IMR-90 (cell line): ENCODE results near the gene MCMBP. TPM values are rescaled to one million over a fixed set of nuclear protein-coding genes. Genes with fewer than 3 reads are reported as not detected.

Experiments
- ATAC-seq: fragments of 200-7000 bp; cut with Tn5 transposase; 2 replicates; pipeline ENCODE4 v1.9.1; 2020; ENCODE audit warnings: low read depth, mild to moderate bottlenecking, moderate library complexity
- BruUV-seq: library from RNA; stranded (reverse); fragments of 400-500 nt; replicated peaks from 2 replicates; lab custom pipeline; 2021; lab: Mats Ljungman, UMichigan
- CTCF ChIA-PET: fragments of 300-600 bp; formaldehyde crosslinking; extraction: SDS; loops from one replicate; lab custom pipeline; 2021; ENCODE audit warnings: antibody characterized with exemption; lab: Yijun Ruan, JAX
- POLR2A ChIA-PET: fragments of 300-600 bp; sonication (Branson Sonifier 250); formaldehyde crosslinking; loops from one replicate; lab custom pipeline; 2022; ENCODE audit warnings: antibody characterized with exemption; ENCODE audit not compliant: unreplicated experiment; lab: Charles Lee
- DNase-seq: peaks from one replicate; pipeline ENCODE4 v3.0.0; 2013
- H2AFZ ChIP-seq: replicated peaks from 2 replicates; pipeline ENCODE3; 2013; ENCODE audit warnings: low read length, mild to moderate bottlenecking; ENCODE audit not compliant: poor library complexity
- H2AK5ac ChIP-seq: 2 replicates; pipeline ENCODE4 v1.6.1; 2013; ENCODE audit warnings: low read depth, low read length, inconsistent platforms
- H2AK9ac ChIP-seq: replicated peaks from 2 replicates; pipeline ENCODE3; 2013; ENCODE audit warnings: mild to moderate bottlenecking, low read depth, low read length, moderate library complexity; ENCODE audit not compliant: poor library complexity
- H2BK120ac ChIP-seq: 2 replicates; pipeline ENCODE4 v1.6.1; 2013; ENCODE audit warnings: low read depth, low read length, inconsistent platforms
- H2BK15ac ChIP-seq: 3 replicates; pipeline ENCODE4 v1.6.1; 2013; ENCODE audit warnings: low read depth, low read length, inconsistent platforms
- H2BK20ac ChIP-seq: 2 replicates; pipeline ENCODE4 v1.6.1; 2013; ENCODE audit warnings: low read depth, mild to moderate bottlenecking, inconsistent platforms, low read length, moderate library complexity
- H2BK5ac ChIP-seq: 2 replicates; pipeline ENCODE4 v1.6.1; 2013; ENCODE audit warnings: mild to moderate bottlenecking, low read depth, low read length, inconsistent platforms; ENCODE audit not compliant: poor library complexity, severe bottlenecking
- H3K14ac ChIP-seq: replicated peaks from 2 replicates; pipeline ENCODE4 v1.6.1; 2013; ENCODE audit warnings: low read depth, low read length, inconsistent platforms
- H3K18ac ChIP-seq: 2 replicates; pipeline ENCODE4 v1.6.1; 2013; ENCODE audit warnings: low read depth, low read length, control low read depth
- H3K23ac ChIP-seq: 2 replicates; pipeline ENCODE4 v1.6.1; 2013; ENCODE audit warnings: low read depth, low read length, inconsistent platforms
- H3K27ac ChIP-seq: 2 replicates; pipeline ENCODE4 v1.5.1; 2013; ENCODE audit warnings: mild to moderate bottlenecking, control low read depth, low read length; ENCODE audit not compliant: insufficient read depth
- H3K27me3 ChIP-seq: 2 replicates; pipeline ENCODE4 v1.6.1; 2013; ENCODE audit warnings: low read length; ENCODE audit not compliant: control insufficient read depth, insufficient read depth
- H3K36me3 ChIP-seq: 2 replicates; pipeline ENCODE4 v1.6.1; 2013; ENCODE audit warnings: low read length, mixed read lengths; ENCODE audit not compliant: control insufficient read depth, insufficient read depth
- H3K4ac ChIP-seq: 2 replicates; pipeline ENCODE4 v1.6.1; 2013; ENCODE audit warnings: low read depth, low read length, inconsistent platforms
- H3K4me1 ChIP-seq: 2 replicates; pipeline ENCODE4 v1.6.1; 2013; ENCODE audit warnings: low read length, mixed read lengths; ENCODE audit not compliant: control insufficient read depth, insufficient read depth
- H3K4me2 ChIP-seq: 2 replicates; pipeline ENCODE4 v1.6.1; 2013; ENCODE audit warnings: low read depth, mild to moderate bottlenecking, control low read depth, low read length, moderate library complexity
- H3K4me3 ChIP-seq: 2 replicates; pipeline ENCODE4 v1.5.1; 2013; ENCODE audit warnings: low read depth, mild to moderate bottlenecking, control low read depth, low read length, moderate library complexity; ENCODE audit not compliant: insufficient read depth
- H3K56ac ChIP-seq: 2 replicates; pipeline ENCODE4 v1.6.1; 2013; ENCODE audit warnings: low read length, inconsistent platforms; ENCODE audit not compliant: insufficient read depth; ENCODE audit errors: extremely low read depth
- H3K79me1 ChIP-seq, 2 experiments: 2 replicates each; pipeline ENCODE4 v1.6.1; 2013; ENCODE audit warnings: low read length in 2 of 2, inconsistent platforms in 1 of 2, low read depth in 1 of 2
- H3K9ac ChIP-seq: 2 replicates; pipeline ENCODE4 v1.6.1; 2013; ENCODE audit warnings: low read depth, low read length, control low read depth
- H3K9me1 ChIP-seq: 2 replicates; pipeline ENCODE4 v1.6.1; 2013; ENCODE audit warnings: low read length, inconsistent platforms; ENCODE audit not compliant: insufficient read depth
- H3K9me3 ChIP-seq: 2 replicates; pipeline ENCODE4 v1.6.1; 2013; ENCODE audit warnings: low read length; ENCODE audit not compliant: control insufficient read depth, insufficient read depth
- H4K20me1 ChIP-seq: 2 replicates; pipeline ENCODE4 v1.6.1; 2013; ENCODE audit warnings: low read length, inconsistent platforms; ENCODE audit not compliant: insufficient read depth
- H4K5ac ChIP-seq: 2 replicates; pipeline ENCODE4 v1.6.1; 2013; ENCODE audit warnings: mild to moderate bottlenecking, low read depth, low read length, control low read depth
- H4K8ac ChIP-seq, 2 experiments: 2 replicates each; pipeline ENCODE4 v1.6.1; 2013; ENCODE audit warnings: low read depth in 2 of 2, low read length in 2 of 2, control low read depth in 1 of 2, inconsistent platforms in 1 of 2
- H4K91ac ChIP-seq: 2 replicates; pipeline ENCODE4 v1.6.1; 2013; ENCODE audit warnings: low read depth, low read length, inconsistent platforms; ENCODE audit not compliant: insufficient read depth
- BHLHE40 ChIP-seq: fragments of 150-350 bp; IDR thresholded peaks from 2 replicates; pipeline ENCODE4 v1.6.1; 2016; ENCODE audit warnings: mild to moderate bottlenecking, low read depth, low read length
- CEBPB ChIP-seq: IDR thresholded peaks from 2 replicates; pipeline ENCODE4 v1.6.1; 2012; ENCODE audit warnings: low read depth, low read length, improper control_type of control experiment
- CHD1 ChIP-seq: IDR thresholded peaks from 2 replicates; pipeline ENCODE4 v1.6.1; 2012; ENCODE audit warnings: low read depth, low read length, improper control_type of control experiment
- FOS ChIP-seq: fragments of 150-350 bp; IDR thresholded peaks from 2 replicates; pipeline ENCODE4 v1.6.1; 2016; ENCODE audit warnings: low read depth, low read length
- MAFK ChIP-seq: IDR thresholded peaks from 2 replicates; pipeline ENCODE4 v1.6.1; 2012; ENCODE audit warnings: low read depth, low read length, improper control_type of control experiment
- MAZ ChIP-seq: IDR thresholded peaks from 2 replicates; pipeline ENCODE4 v1.6.1; 2012; ENCODE audit warnings: low read depth, mild to moderate bottlenecking, low read length, improper control_type of control experiment, moderate library complexity, borderline replicate concordance
- MXI1 ChIP-seq: IDR thresholded peaks from 2 replicates; pipeline ENCODE4 v1.6.1; 2012; ENCODE audit warnings: low read depth, mild to moderate bottlenecking, low read length, moderate library complexity, borderline replicate concordance
- NFE2L2 ChIP-seq: fragments of 150-350 bp; IDR thresholded peaks from 2 replicates; pipeline ENCODE4 v1.6.1; 2016; ENCODE audit warnings: low read depth, mild to moderate bottlenecking, low read length
- POLR2A ChIP-seq: IDR thresholded peaks from 2 replicates; pipeline ENCODE4 v1.6.1; 2012; ENCODE audit warnings: mild to moderate bottlenecking, low read depth, low read length
- RAD21 ChIP-seq: IDR thresholded peaks from 2 replicates; pipeline ENCODE4 v1.6.1; 2012; ENCODE audit warnings: low read length, improper control_type of control experiment
- RCOR1 ChIP-seq: IDR thresholded peaks from 2 replicates; pipeline ENCODE4 v1.6.1; 2012; ENCODE audit warnings: mild to moderate bottlenecking, low read length, improper control_type of control experiment; ENCODE audit not compliant: insufficient replicate concordance
- RFX5 ChIP-seq: IDR thresholded peaks from 2 replicates; pipeline ENCODE4 v1.8.0; 2012; ENCODE audit warnings: low read depth, mild to moderate bottlenecking, low read length, moderate library complexity
- SMC3 ChIP-seq: fragments of 150-350 bp; IDR thresholded peaks from 2 replicates; pipeline ENCODE4 v1.6.1; 2016; ENCODE audit warnings: low read depth, mild to moderate bottlenecking, antibody characterized with exemption, low read length, moderate library complexity
- WGBS, 2 experiments: methylation state at CpG; one replicate each; pipeline versions ENCODE4 v1.1.5 to v1.1.7; 2013; ENCODE audit warnings: missing lambda C conversion rate in 2 of 2; ENCODE audit not compliant: insufficient read length in 1 of 2; ENCODE audit errors: extremely low coverage in 2 of 2; 5-methylcytosine and 5-hydroxymethylcytosine counted together
- dilution Hi-C: fragments of 300-500 bp; cut with HindIII; formaldehyde crosslinking; loops from one replicate; pipeline ENCODE4 v1.14.3; 2018; ENCODE audit warnings: low sequenced_read_pairs; ENCODE audit not compliant: unreplicated experiment
- in situ Hi-C: fragments of 300-500 bp; cut with MboI; formaldehyde crosslinking; loops from 3 replicates; pipeline ENCODE4 v1.14.3; 2019; ENCODE audit warnings: low sequenced_read_pairs, inconsistent platforms, mixed read lengths
- intact Hi-C: fragments of 100-400 bp; cut with micrococcal nuclease; formaldehyde crosslinking; loops from 2 replicates; pipeline ENCODE4 v1.10.0; 2022
- polyA plus RNA-seq, 3 experiments: library from polyadenylated mRNA; depleted of rRNA; stranded (reverse); fragments of >200 nt; gene quantifications; 2 replicates each; pipeline ENCODE4 v1.2.3, GENCODE V29; 2012; ENCODE audit warnings: low replicate concordance in 1 of 3
- total RNA-seq: library from RNA; depleted of rRNA; stranded (reverse); fragments of >200 nt; gene quantifications from 2 replicates; pipeline ENCODE4 v1.2.3, GENCODE V29; 2012
- TF ChIP-seq, protein P1 (sequence below): fragments of 150-350 bp; IDR thresholded peaks from 2 replicates; pipeline ENCODE4 v1.6.1; 2016; ENCODE audit warnings: low read depth, mild to moderate bottlenecking, low read length, moderate library complexity, borderline replicate concordance
- TF ChIP-seq, protein P2 (sequence below): conservative IDR thresholded peaks from 2 replicates; pipeline ENCODE4 v1.5.1; 2012; ENCODE audit warnings: mild to moderate bottlenecking, low read depth, low read length, improper control_type of control experiment
- TF ChIP-seq, protein P3 (sequence below): fragments of 150-350 bp; IDR thresholded peaks from 2 replicates; pipeline ENCODE4 v1.6.1; 2017; ENCODE audit warnings: mild to moderate bottlenecking, antibody characterized with exemption, low read length, low read depth

The MCMBP gene
- total and polyA plus RNA-seq, 2 of the 4 experiments (the other 2 are of a cell fraction) = 39.0 to 59.9 TPM

DNA sequence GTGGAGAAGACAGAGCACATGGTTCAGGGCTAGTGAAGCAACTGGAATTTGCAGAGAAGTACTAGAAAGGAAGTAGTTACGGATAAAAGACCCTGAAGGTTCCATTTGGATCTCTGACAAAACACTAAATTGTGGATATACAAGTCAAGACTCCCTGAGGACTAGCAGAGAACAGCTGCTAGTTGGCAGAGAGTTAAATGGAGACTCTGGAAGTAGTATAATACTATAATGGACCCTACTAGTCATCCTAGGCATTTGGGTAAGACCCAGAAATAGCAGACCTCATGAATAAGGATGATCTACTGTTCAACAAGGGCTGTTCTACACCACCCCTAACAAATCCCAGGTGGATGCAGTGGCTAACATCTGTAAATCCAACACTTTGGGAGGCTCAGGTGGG is 19.1 kb downstream of the MCMBP start:
- Histone ChIP-seq H4K20me1 (no peaks in the 10 kb centered on the region), H3K4me3 (no peak overlapping the region), H3K4me1 (peaks cover 10% of the 10 kb centered on the region), H3K4me2 (no peak overlapping the region), H3K9me1 (peaks cover 7% of the 10 kb centered on the region; the same call in 1 of the 2 replicates), H4K8ac (no peak overlapping the region), H3K23ac (no peak overlapping the region), H3K9ac (no peak overlapping the region), H2BK120ac (no peak overlapping the region), H3K18ac (no peak overlapping the region), H3K14ac (no peak overlapping the region), H2AK9ac (no peak overlapping the region), H2AK5ac (no peak overlapping the region), H4K5ac (no peak overlapping the region), H2AFZ (no peak overlapping the region), H3K79me1 (peaks cover 25 to 33% of the 10 kb centered on the region in 2 experiments), H3K27me3 (no peaks in the 10 kb centered on the region), H3K27ac (no peak overlapping the region), H3K9me3 (no peaks in the 10 kb centered on the region), H2BK15ac (no peak overlapping the region), H2BK20ac (no peak overlapping the region), H3K56ac (no peak overlapping the region), H2BK5ac (no peak overlapping the region), H3K36me3 (peaks cover 29% of the 10 kb centered on the region), H4K91ac (no peak overlapping the region), H3K4ac (no peak overlapping the region)
- dilution Hi-C loops (no loop called here), intact Hi-C loops (no loop called here), in situ Hi-C loops (loop anchor here (5.0 to 25.0 kb wide), 2 partner anchors 101 to 666 kb away; partner anchors contain the start of gene PRDX3)
- ATAC-seq (no peak), DNase-seq (no peak)
- ChIA-PET POLR2A (no interaction called here), CTCF (no interaction called here)
- TF ChIP-seq, protein P1, sequence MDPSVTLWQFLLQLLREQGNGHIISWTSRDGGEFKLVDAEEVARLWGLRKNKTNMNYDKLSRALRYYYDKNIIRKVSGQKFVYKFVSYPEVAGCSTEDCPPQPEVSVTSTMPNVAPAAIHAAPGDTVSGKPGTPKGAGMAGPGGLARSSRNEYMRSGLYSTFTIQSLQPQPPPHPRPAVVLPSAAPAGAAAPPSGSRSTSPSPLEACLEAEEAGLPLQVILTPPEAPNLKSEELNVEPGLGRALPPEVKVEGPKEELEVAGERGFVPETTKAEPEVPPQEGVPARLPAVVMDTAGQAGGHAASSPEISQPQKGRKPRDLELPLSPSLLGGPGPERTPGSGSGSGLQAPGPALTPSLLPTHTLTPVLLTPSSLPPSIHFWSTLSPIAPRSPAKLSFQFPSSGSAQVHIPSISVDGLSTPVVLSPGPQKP = no peak
- TF ChIP-seq BHLHE40 (no peak), MXI1 (no peak), CHD1 (no peak), MAFK (no peak), RFX5 (no peak), POLR2A (no peak), NFE2L2 (no peak), CEBPB (no peak), FOS (no peak), RCOR1 (no peak), MAZ (no peak), RAD21 (no peak), SMC3 (no peak)
- TF ChIP-seq, protein P2, sequence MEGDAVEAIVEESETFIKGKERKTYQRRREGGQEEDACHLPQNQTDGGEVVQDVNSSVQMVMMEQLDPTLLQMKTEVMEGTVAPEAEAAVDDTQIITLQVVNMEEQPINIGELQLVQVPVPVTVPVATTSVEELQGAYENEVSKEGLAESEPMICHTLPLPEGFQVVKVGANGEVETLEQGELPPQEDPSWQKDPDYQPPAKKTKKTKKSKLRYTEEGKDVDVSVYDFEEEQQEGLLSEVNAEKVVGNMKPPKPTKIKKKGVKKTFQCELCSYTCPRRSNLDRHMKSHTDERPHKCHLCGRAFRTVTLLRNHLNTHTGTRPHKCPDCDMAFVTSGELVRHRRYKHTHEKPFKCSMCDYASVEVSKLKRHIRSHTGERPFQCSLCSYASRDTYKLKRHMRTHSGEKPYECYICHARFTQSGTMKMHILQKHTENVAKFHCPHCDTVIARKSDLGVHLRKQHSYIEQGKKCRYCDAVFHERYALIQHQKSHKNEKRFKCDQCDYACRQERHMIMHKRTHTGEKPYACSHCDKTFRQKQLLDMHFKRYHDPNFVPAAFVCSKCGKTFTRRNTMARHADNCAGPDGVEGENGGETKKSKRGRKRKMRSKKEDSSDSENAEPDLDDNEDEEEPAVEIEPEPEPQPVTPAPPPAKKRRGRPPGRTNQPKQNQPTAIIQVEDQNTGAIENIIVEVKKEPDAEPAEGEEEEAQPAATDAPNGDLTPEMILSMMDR = no peak
- TF ChIP-seq, protein P3, sequence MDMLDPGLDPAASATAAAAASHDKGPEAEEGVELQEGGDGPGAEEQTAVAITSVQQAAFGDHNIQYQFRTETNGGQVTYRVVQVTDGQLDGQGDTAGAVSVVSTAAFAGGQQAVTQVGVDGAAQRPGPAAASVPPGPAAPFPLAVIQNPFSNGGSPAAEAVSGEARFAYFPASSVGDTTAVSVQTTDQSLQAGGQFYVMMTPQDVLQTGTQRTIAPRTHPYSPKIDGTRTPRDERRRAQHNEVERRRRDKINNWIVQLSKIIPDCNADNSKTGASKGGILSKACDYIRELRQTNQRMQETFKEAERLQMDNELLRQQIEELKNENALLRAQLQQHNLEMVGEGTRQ = no peak
- no CpG with 5 or more reads among the region's 1 CpG for WGBS, 2 experiments
- no TSS peak for BruUV-seq
